Stomach (tissue), 4 donors: ENCODE measurements around the gene ETV3L.

Source experiments
- EP300 ChIP-seq: sonication (generic); formaldehyde crosslinking; IDR thresholded peaks from one replicate; pipeline ENCODE4 v1.6.1; 2017; ENCODE audit warnings: antibody characterized with exemption
- POLR2A ChIP-seq, 4 donors: fragments of 450-650 bp; IDR thresholded peaks; one replicate each; pipeline ENCODE4 v1.6.1; 2016; ENCODE audit warnings: antibody characterized with exemption in 4 of 4, control low read depth in 2 of 4, mild to moderate bottlenecking in 1 of 4, moderate library complexity in 1 of 4
- TF ChIP-seq, protein P1 (sequence below), 7 experiments: fragments of 450-650 bp in 4 of 7; fragments of 200-600 bp in 3 of 7; sonication (generic) in 3 of 7; IDR thresholded peaks; one replicate each; pipeline ENCODE4 v1.5.1; 2016 to 2019; ENCODE audit warnings: antibody characterized with exemption in 7 of 7, control low read depth in 2 of 7, mild to moderate bottlenecking in 1 of 7

DNA sequence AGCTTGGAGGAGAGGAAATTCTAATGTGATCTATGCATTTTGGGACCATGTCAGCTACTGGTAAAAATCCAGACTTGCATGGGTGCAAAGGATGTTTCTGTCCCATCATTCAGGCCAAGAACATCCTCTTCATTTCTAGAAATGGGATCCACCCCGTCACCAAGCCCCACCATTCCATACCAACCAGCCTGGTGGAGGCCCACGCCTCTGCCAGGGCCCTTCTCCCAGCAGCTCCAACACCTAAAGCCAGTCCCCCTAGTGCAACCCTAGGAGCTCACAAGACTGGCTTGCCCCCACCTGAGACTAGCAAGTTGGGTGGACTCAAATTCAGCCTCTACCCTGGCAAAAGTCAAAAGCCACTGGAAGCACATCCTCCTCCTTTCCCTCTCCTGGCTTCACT lies 55.9 kb downstream of the ETV3L start:
- TF ChIP-seq, protein P1, sequence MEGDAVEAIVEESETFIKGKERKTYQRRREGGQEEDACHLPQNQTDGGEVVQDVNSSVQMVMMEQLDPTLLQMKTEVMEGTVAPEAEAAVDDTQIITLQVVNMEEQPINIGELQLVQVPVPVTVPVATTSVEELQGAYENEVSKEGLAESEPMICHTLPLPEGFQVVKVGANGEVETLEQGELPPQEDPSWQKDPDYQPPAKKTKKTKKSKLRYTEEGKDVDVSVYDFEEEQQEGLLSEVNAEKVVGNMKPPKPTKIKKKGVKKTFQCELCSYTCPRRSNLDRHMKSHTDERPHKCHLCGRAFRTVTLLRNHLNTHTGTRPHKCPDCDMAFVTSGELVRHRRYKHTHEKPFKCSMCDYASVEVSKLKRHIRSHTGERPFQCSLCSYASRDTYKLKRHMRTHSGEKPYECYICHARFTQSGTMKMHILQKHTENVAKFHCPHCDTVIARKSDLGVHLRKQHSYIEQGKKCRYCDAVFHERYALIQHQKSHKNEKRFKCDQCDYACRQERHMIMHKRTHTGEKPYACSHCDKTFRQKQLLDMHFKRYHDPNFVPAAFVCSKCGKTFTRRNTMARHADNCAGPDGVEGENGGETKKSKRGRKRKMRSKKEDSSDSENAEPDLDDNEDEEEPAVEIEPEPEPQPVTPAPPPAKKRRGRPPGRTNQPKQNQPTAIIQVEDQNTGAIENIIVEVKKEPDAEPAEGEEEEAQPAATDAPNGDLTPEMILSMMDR (IDR thresholded peaks at IDR 0.05) = no peak
- TF ChIP-seq POLR2A (IDR thresholded peaks at IDR 0.05) (no peak), EP300 (no peak)
